Measurements from ENCODE around the gene FAM3B.

DNA sequence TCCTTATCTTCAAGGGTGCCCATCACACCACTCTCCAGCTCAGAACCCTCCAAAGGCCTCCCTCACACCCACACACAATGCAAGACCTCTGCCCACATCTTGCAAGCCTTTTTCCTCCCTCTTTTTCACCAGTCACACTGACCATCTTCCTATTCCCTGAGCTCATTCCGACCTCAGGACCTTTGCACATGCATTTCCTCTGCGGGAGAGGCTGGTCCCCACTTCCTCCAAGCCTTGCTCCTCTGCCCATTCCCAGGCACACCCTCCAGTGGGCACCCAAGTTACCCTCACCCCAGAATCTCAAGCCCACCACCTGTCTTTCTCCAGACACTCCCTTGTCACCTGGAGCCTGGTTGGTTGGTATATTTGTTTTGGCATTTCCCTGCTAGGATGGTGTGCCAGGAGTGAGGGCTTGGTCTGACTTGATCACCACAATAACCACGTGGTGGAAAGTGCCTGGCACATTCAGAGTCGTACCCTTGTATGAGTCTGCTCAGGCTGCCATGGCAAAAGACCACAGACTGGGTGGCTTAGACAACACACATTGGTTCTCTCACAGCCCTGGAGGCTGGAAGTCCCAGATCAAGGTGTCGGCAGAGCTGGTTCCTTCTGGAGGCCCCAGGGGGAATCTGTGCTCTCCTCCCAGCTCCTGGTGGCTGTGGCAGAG, 58.4 kb downstream of the FAM3B start:
- TF ChIP-seq SUZ12 (IDR thresholded peaks at IDR 0.05; ENCODE audit: extremely low read depth, insufficient read depth, insufficient read length) = no peak
- TF ChIP-seq ZNF274 (IDR thresholded peaks at IDR 0.05; ENCODE audit: low read depth, low read length) = no peak

Data from NT2/D1 (cell line).